Globus pallidus (tissue), 1 donor: ENCODE results near the gene EPB41L4A.

Experiments
- DNase-seq: peaks from one replicate; pipeline ENCODE4 v3.0.0-alpha.2; 2015; ENCODE audit warnings: low spot score

Gene EPB41L4A

GRCh38 chr5:112205846-112206245 lies 213.2 kb downstream of the EPB41L4A start:
- no peak for DNase-seq

- DNase-seq, result no peak
These were observed 215.8 kb downstream of the EPB41L4A start for GRCh38 chr5:112203229-112203628.

- DNase-seq, result no peak
These were observed 216.4 kb downstream of the EPB41L4A start for GRCh38 chr5:112202694-112203093.

GRCh38 chr5:112201141-112201540 lies 217.9 kb downstream of the EPB41L4A start:
- peak; percentile 8 for DNase-seq

GRCh38 chr5:112200131-112200530 lies 218.9 kb downstream of the EPB41L4A start:
- no peak for DNase-seq

- no peak for DNase-seq
These were observed 222.5 kb downstream of the EPB41L4A start for GRCh38 chr5:112196584-112196983.

GRCh38 chr5:112195924-112196323 lies 223.2 kb downstream of the EPB41L4A start:
- no peak for DNase-seq

GRCh38 chr5:112192866-112193265 lies 226.2 kb downstream of the EPB41L4A start:
- DNase-seq, result no peak

- DNase-seq, result no peak
These were observed 227.0 kb downstream of the EPB41L4A start for GRCh38 chr5:112192072-112192471.

GRCh38 chr5:112189391-112189790 lies 229.7 kb downstream of the EPB41L4A start:
- DNase-seq, result no peak

- peak; percentile 32 for DNase-seq
These were observed 232.6 kb downstream of the EPB41L4A start for GRCh38 chr5:112186401-112186990.

GRCh38 chr5:112183874-112184273 lies 235.2 kb downstream of the EPB41L4A start:
- no peak for DNase-seq

- DNase-seq, result no peak
These were observed 235.9 kb downstream of the EPB41L4A start for GRCh38 chr5:112183103-112183711.

- no peak for DNase-seq
These were observed 239.8 kb downstream of the EPB41L4A start for GRCh38 chr5:112179290-112179689.

GRCh38 chr5:112174959-112175594 lies 244.0 kb downstream of the EPB41L4A start:
- peak; percentile 57 for DNase-seq

GRCh38 chr5:112165897-112166737 lies 253.0 kb downstream of the EPB41L4A start:
- DNase-seq, result no peak

GRCh38 chr5:112165399-112165798 lies 253.7 kb downstream of the EPB41L4A start:
- DNase-seq, result no peak

- DNase-seq, result no peak
These were observed 255.6 kb downstream of the EPB41L4A start for GRCh38 chr5:112163435-112163834.

- no peak for DNase-seq
These were observed 257.7 kb downstream of the EPB41L4A start for GRCh38 chr5:112161392-112161748.

- peak; percentile 87 for DNase-seq
These were observed 258.3 kb downstream of the EPB41L4A start for GRCh38 chr5:112160652-112161391.

- DNase-seq, result no peak
These were observed 259.6 kb downstream of the EPB41L4A start for GRCh38 chr5:112159435-112159834.

GRCh38 chr5:112156211-112156610 lies 262.9 kb downstream of the EPB41L4A start:
- DNase-seq, result no peak
